ENCODE results near the gene DNTT.

Gene DNTT

GRCh38 chr10:96371356-96371755, 67.1 kb downstream of the DNTT start:
- no peak for DNase-seq (ENCODE audit: low read depth, low spot score)
- H3K27ac ChIP-seq = no peak overlapping the region

- no peak for DNase-seq (ENCODE audit: low read depth, low spot score)
- no peak overlapping the region for H3K27ac ChIP-seq
These were observed 69.8 kb downstream of the DNTT start for GRCh38 chr10:96374004-96374403.

- DNase-seq (ENCODE audit: low read depth, low spot score) = no peak
- H3K27ac ChIP-seq = no peak overlapping the region
These were observed 70.4 kb downstream of the DNTT start for GRCh38 chr10:96374639-96374984.

DNA sequence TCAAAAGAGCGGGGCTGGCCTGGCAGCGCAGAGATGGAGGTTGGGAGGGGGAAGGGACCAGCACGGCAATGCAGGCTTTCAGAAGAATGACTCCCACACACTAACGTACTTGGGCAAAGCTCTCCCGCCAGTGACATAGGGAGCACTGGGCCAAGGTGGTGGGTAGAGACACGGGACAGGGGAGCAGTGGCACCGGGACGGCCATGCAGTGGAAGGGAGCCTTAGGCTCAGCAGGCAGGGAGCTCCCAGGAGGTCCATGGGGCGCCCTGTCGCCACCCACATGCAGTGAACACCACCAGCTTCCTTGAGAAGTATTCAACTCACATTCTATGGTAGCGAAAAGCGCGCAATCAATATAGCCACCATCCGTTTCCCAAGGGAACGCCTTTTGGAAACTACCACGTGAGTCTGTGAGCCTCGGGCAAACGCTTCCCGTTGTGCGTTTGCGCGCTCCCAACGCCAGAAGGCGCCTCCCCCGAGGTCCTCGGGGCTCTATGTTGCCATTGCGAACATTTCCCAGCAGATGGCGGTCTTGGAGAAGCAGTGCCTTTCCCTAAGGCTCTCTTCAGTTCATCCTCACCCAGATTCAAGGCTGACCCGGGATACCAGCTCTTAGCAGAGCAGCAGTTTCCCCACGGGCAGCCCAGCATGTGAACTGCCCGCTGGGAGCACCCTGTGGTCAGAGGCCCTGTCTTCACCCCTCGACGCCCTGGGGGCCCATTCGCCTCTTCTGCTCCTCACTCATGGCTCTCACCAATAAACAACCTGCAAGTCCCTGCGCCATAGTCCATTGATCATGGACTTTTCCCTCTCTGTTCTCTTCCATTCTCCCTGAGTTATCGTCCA, 71.0 kb downstream of the DNTT start:
- H3K27ac ChIP-seq = no peak overlapping the region
- peak; percentile 36 for DNase-seq (ENCODE audit: low read depth, low spot score)

GRCh38 chr10:96376483-96376882, 72.2 kb downstream of the DNTT start:
- H3K27ac ChIP-seq = no peak overlapping the region
- DNase-seq (ENCODE audit: low read depth, low spot score) = peak; percentile 37

DNA sequence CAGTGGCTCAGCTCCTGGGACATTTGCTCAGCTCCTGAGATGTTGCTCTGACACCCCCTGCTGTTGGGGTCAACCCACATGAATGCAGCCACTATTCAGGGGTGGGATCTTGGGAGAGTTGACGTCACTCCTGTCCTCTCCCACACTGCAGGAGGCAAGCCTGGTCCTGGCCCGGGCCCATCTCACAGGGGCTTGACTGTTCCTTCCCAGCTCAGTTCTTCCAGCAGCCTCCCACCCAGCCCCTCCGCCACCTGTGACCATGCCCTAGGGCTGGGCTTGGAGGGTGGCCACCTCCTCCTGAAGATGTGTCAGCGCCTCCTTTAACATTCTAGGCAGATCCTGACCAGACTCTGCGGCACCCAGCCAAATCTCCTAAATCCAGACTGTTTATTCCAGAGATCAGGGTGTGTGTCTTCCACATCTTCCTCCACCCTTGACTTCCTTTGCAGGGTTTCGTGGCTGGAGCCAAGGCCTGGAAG, 73.6 kb downstream of the DNTT start:
- no peak for DNase-seq (ENCODE audit: low read depth, low spot score)
- no peak overlapping the region for H3K27ac ChIP-seq

DNA sequence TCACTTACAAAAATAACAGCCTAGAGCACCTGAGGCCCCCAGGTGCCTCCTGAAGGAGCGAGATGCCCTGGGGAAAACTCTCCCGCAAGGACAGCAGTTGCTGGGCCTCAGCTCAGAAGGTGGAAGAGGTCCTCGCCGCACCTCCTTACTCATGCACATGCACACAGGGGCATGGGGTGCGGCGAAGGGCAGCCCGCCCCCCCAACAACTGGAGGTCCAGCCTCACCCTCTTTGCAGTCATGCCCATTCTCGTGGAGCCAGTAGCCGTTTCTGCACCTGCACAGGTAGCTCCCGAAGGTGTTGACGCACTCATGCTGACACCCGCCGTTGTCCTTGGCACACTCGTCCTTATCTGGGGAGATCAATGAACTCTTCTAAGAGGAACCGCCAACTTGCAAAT, 74.5 kb downstream of the DNTT start:
- no peak overlapping the region for H3K27ac ChIP-seq
- no peak for DNase-seq (ENCODE audit: low read depth, low spot score)

DNA sequence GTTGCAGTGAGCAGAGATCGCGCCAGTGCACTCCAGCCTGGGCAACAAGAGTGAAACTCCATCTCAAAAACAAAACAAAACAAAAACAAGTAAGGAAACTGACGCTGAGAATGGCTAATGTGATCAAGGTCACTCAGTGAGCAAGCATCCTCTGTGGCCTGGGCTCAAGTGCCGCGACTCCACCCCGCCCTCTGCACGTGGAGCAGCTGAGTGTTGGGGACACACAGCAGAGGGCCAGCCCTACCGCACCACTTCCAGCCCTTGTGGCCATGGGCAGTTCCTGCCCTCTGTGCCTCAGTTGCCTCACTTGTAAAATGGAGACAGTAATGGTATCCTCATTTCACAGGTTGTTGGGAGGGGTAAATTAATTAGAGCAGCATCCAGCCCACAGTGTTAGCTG, 75.5 kb downstream of the DNTT start:
- no peak for DNase-seq (ENCODE audit: low read depth, low spot score)

DNA sequence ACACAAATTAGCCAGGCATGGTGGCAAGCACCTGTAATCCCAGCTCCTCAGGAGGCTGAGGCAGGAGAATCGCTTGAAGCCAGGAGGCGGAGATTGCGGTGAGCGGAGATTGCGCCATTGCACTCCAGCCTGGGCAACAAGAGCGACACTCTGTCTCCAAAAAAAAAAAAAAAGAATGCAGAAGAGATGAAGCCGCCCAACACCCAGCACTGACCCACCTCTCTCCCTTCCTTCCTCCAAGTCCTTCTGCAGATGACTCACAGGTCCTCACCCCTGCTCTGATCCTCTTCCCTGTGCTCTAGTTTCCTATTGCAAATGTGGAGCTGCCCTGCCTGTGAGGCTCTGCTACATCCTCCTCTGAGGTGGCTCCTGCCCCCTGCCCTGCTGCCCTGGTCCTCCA, 76.6 kb downstream of the DNTT start:
- no peak overlapping the region for H3K27ac ChIP-seq
- DNase-seq (ENCODE audit: low read depth, low spot score) = no peak

More for the DNA sequence above, 75.5 kb downstream of the DNTT start:
- no peak overlapping the region for H3K27ac ChIP-seq

DNA sequence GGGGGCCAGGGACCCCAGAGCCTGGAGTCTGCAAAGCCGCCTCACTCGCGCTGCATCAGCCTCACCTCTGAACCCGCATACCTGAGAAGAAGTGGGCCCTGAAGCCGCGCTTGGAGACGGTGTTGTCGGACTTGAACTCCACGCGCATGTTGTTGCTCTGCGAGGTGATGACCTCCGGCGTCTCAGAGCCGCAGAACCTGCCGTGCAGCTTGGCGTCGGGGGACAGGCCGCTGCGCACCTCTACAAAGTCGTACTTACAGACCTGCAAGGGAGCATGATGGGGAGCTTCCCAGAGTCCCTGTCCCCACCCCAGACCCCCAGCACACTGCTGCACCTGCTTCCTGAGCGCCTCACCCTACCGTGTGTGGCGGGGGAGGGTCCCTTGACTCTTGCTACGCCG, 80.3 kb downstream of the DNTT start:
- DNase-seq (ENCODE audit: low read depth, low spot score) = no peak
- H3K27ac ChIP-seq = no peak overlapping the region

- no peak overlapping the region for H3K27ac ChIP-seq
- no peak for DNase-seq (ENCODE audit: low read depth, low spot score)
These were observed 82.9 kb downstream of the DNTT start for GRCh38 chr10:96387161-96387560.

DNA sequence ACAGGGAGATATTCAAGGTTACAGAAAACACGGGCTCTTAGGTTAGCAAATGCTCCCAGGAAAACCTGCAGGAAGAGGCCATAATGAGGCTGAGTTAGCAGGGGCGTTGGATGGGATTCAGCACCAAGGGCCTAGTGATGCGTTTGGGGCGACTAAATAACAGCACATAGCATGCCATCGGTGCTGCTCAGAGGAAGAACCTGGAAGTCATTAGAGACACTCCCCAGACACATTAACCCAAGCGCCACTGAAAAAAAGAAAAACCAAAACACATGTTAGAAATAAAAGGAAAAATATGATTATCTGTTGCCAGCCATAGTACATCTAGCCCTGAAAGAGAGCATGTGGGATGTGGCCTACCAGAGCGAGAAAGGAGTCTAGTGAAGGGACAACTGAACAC, 83.4 kb downstream of the DNTT start:
- no peak overlapping the region for H3K27ac ChIP-seq
- DNase-seq (ENCODE audit: low read depth, low spot score) = no peak
